Measurements from ENCODE around the gene ABTB2. TPM values are rescaled to one million over a fixed set of nuclear protein-coding genes. Genes with fewer than 3 reads are reported as not detected.
A peak's percentile ranks its signal among the peaks of the same experiment; 100 is the strongest.

The ABTB2 gene
- total RNA-seq, 4 donors from 2014 or later = 7.1 to 9.3 (median 7.7) TPM

- TF ChIP-seq CTCF (IDR thresholded peaks at IDR 0.05) (no peak), POLR2A (IDR thresholded peaks at IDR 0.05) (no peak), EP300 (IDR thresholded peaks at IDR 0.05) (peak; percentile 29 to 93)
- no peak overlapping the region for H3K4me3 ChIP-seq
These were observed 83.0 kb downstream of the ABTB2 start for GRCh38 chr11:34274712-34275398.

GRCh38 chr11:34273099-34273498 is 84.7 kb downstream of the ABTB2 start:
- Histone ChIP-seq H3K36me3 (no peaks in the 10 kb centered on the region), H3K27ac (peak overlapping the region in 1 of 4 donors; percentile 39), H3K27me3 (no peaks in the 10 kb centered on the region), H3K4me3 (no peak overlapping the region), H3K9me3 (no peaks in the 10 kb centered on the region), H3K4me1 (peaks cover 0 to 37% (median 6%) of the 10 kb centered on the region in 4 donors)
- DNase-seq (ENCODE audit: low spot score in 2 of 2) = no peak
- TF ChIP-seq EP300 (IDR thresholded peaks at IDR 0.05) = no peak
- TF ChIP-seq POLR2A (IDR thresholded peaks at IDR 0.05) = no peak
- TF ChIP-seq CTCF (IDR thresholded peaks at IDR 0.05) = no peak
- WGBS, 2 donors = 75 to 77% methylated on average over 5 of the region's 5 CpGs

More at GRCh38 chr11:34274712-34275398, 83.0 kb downstream of the ABTB2 start:
- H3K9me3 ChIP-seq = no peaks in the 10 kb centered on the region
- DNase-seq (ENCODE audit: low spot score in 2 of 2) = peak; percentile 82 to 93
- no peaks in the 10 kb centered on the region for H3K27me3 ChIP-seq
- H3K27ac ChIP-seq = peak overlapping the region; percentile 38 to 80 (median 60)
- H3K4me1 ChIP-seq = peaks cover 0 to 31% (median 6%) of the 10 kb centered on the region in 4 donors
- no peaks in the 10 kb centered on the region for H3K36me3 ChIP-seq
- WGBS, 2 donors = 37 to 38% methylated on average over 10 to 11 of the region's 11 CpGs

GRCh38 chr11:34271727-34272126 is 86.1 kb downstream of the ABTB2 start:
- H3K4me1 ChIP-seq = peaks cover 0 to 49% (median 10%) of the 10 kb centered on the region in 4 donors
- H3K4me3 ChIP-seq = no peak overlapping the region
- no peaks in the 10 kb centered on the region for H3K36me3 ChIP-seq
- no peaks in the 10 kb centered on the region for H3K9me3 ChIP-seq
- DNase-seq (ENCODE audit: low spot score in 2 of 2) = no peak
- no peaks in the 10 kb centered on the region for H3K27me3 ChIP-seq
- no peak for TF ChIP-seq POLR2A (IDR thresholded peaks at IDR 0.05)
- TF ChIP-seq EP300 (IDR thresholded peaks at IDR 0.05) = no peak
- no peak for TF ChIP-seq CTCF (IDR thresholded peaks at IDR 0.05)
- H3K27ac ChIP-seq = no peak overlapping the region

- 95 to 97% methylated on average over 5 of the region's 5 CpGs for WGBS, 2 donors
- TF ChIP-seq POLR2A (IDR thresholded peaks at IDR 0.05) = no peak
- TF ChIP-seq CTCF (IDR thresholded peaks at IDR 0.05) = no peak
- TF ChIP-seq EP300 (IDR thresholded peaks at IDR 0.05) = no peak
- peaks cover 0 to 57% (median 16%) of the 10 kb centered on the region in 4 donors for H3K4me1 ChIP-seq
- H3K36me3 ChIP-seq = no peaks in the 10 kb centered on the region
- DNase-seq (ENCODE audit: low spot score in 2 of 2) = no peak
- no peaks in the 10 kb centered on the region for H3K27me3 ChIP-seq
- no peaks in the 10 kb centered on the region for H3K9me3 ChIP-seq
- no peak overlapping the region for H3K27ac ChIP-seq
- H3K4me3 ChIP-seq = no peak overlapping the region
These were observed 87.1 kb downstream of the ABTB2 start for GRCh38 chr11:34270711-34271110.

- Histone ChIP-seq H3K36me3 (no peaks in the 10 kb centered on the region), H3K27ac (no peak overlapping the region), H3K4me1 (peaks cover 0 to 57% (median 15%) of the 10 kb centered on the region in 4 donors), H3K4me3 (no peak overlapping the region), H3K27me3 (no peaks in the 10 kb centered on the region), H3K9me3 (no peaks in the 10 kb centered on the region)
- no peak for TF ChIP-seq EP300 (IDR thresholded peaks at IDR 0.05)
- no peak for TF ChIP-seq POLR2A (IDR thresholded peaks at IDR 0.05)
- no peak for TF ChIP-seq CTCF (IDR thresholded peaks at IDR 0.05)
- DNase-seq (ENCODE audit: low spot score in 2 of 2) = no peak
- WGBS, 2 donors = 96 to 100% methylated on average over 7 of the region's 7 CpGs
These were observed 88.0 kb downstream of the ABTB2 start for GRCh38 chr11:34269694-34270245.

Measured in tibial nerve (tissue), 4 donors.